HCT116 (cell line): Measurements from ENCODE around the gene TIGIT. TPM values are rescaled to one million over a fixed set of nuclear protein-coding genes. Genes with fewer than 3 reads are reported as not detected.
"Not testable (repeated sequence)": the region's sequence is repeated elsewhere in the genome, so short reads cannot be mapped to it uniquely, and the experiment has no call there.

ENCODE experiments used
- ATAC-seq: fragments of 200-7000 bp; cut with Tn5 transposase; 2 replicates; pipeline ENCODE4 v1.9.1; 2020; ENCODE audit warnings: mild to moderate bottlenecking, moderate library complexity
- BruUV-seq: library from RNA; stranded (reverse); fragments of 400-500 nt; replicated peaks from 2 replicates; lab custom pipeline; 2021; lab: Mats Ljungman, UMichigan
- CTCF ChIA-PET: fragments of 300-600 bp; sonication (Branson Sonifier 250); formaldehyde crosslinking; loops from one replicate; lab custom pipeline; 2021; ENCODE audit warnings: antibody characterized with exemption; lab: Charles Lee
- POLR2A ChIA-PET: fragments of 300-600, 350-600 bp; sonication (Branson Sonifier 250); formaldehyde crosslinking; loops from one replicate; lab custom pipeline; 2021; ENCODE audit warnings: antibody characterized with exemption; lab: Charles Lee
- RAD21 ChIA-PET, 2 experiments: fragments of 300-600 bp; sonication (Branson Sonifier 250); formaldehyde crosslinking; loops; one replicate each; lab custom pipeline; 2023; ENCODE audit warnings: low total read pairs in 2 of 2; ENCODE audit not compliant: uncharacterized antibody in 2 of 2, unreplicated experiment in 2 of 2, low non-redundant PET in 1 of 2; lab: Charles Lee
- DNase-seq: peaks from one replicate; pipeline ENCODE4 v3.0.0-alpha.2; 2010; ENCODE audit warnings: low read depth, low spot score
- H2AFZ ChIP-seq: fragments of 200-600 bp; shearing (Covaris generic), sonication (generic); 2 replicates; pipeline ENCODE4 v1.6.1; 2017; ENCODE audit warnings: low read depth, mixed run types, mixed read lengths, antibody characterized with exemption, low read length; ENCODE audit not compliant: poor library complexity, severe bottlenecking
- H3K27ac ChIP-seq: 2 replicates; pipeline ENCODE4 v1.5.1; 2012; ENCODE audit warnings: low read depth, low read length
- H3K27me3 ChIP-seq: fragments of 200-600 bp; sonication (generic); 2 replicates; pipeline ENCODE4 v1.6.1; 2016; ENCODE audit warnings: mixed run types, low read length, mixed read lengths; ENCODE audit not compliant: insufficient read depth
- H3K36me3 ChIP-seq, 2 experiments: fragments of 200-500 bp in 1 of 2; fragments of 200-600 bp in 1 of 2; sonication (Bioruptor generic) in 1 of 2; sonication (generic) in 1 of 2; 2 replicates each; pipeline versions ENCODE4 v1.5.1 to v1.6.1; 2014 to 2016; ENCODE audit warnings: low read length in 2 of 2, inconsistent platforms in 1 of 2, mixed read lengths in 1 of 2, mixed run types in 1 of 2; ENCODE audit not compliant: insufficient read depth in 2 of 2, control insufficient read depth in 1 of 2
- H3K4me1 ChIP-seq, 2 experiments: fragments of 200-600 bp in 1 of 2; sonication (generic) in 1 of 2; 2 replicates each; pipeline versions ENCODE4 v1.5.1 to v1.6.1; 2012 to 2017; ENCODE audit warnings: low read length in 2 of 2, inconsistent platforms in 1 of 2, mild to moderate bottlenecking in 1 of 2, mixed read lengths in 1 of 2, mixed run types in 1 of 2, moderate library complexity in 1 of 2; ENCODE audit not compliant: insufficient read depth in 2 of 2, control insufficient read depth in 1 of 2
- H3K4me2 ChIP-seq: fragments of 200-600 bp; sonication (generic); 2 replicates; pipeline ENCODE4 v1.6.1; 2017; ENCODE audit warnings: mixed run types, low read length, mixed read lengths
- H3K4me3 ChIP-seq, 2 experiments: fragments of 200-600 bp in 1 of 2; sonication (generic) in 1 of 2; replicated peaks in 1 of 2; 2 replicates each; pipeline ENCODE4 v1.5.1; 2011 to 2016; ENCODE audit warnings: low read length in 2 of 2, control low read depth in 1 of 2, low read depth in 1 of 2, mild to moderate bottlenecking in 1 of 2, mixed read lengths in 1 of 2, mixed run types in 1 of 2
- H3K79me2 ChIP-seq: fragments of 200-600 bp; sonication (generic); 2 replicates; pipeline ENCODE4 v1.6.1; 2017; ENCODE audit warnings: mild to moderate bottlenecking, mixed run types, low read length, moderate library complexity, mixed read lengths; ENCODE audit not compliant: insufficient read depth
- H3K9ac ChIP-seq: fragments of 200-600 bp; sonication (generic); 2 replicates; pipeline ENCODE4 v1.6.1; 2016; ENCODE audit warnings: low read length, mixed read lengths
- H3K9me2 ChIP-seq: fragments of 200-600 bp; sonication (generic), shearing (Covaris generic); 2 replicates; pipeline ENCODE4 v1.6.1; 2017; ENCODE audit warnings: mixed run types, mild to moderate bottlenecking, moderate library complexity; ENCODE audit not compliant: insufficient read depth
- H3K9me3 ChIP-seq, 2 experiments: fragments of 200-500 bp in 1 of 2; fragments of 200-600 bp in 1 of 2; sonication (Bioruptor generic) in 1 of 2; sonication (generic) in 1 of 2; 2 replicates each; pipeline ENCODE4 v1.6.1; 2014 to 2017; ENCODE audit warnings: low read length in 2 of 2, mixed read lengths in 2 of 2, inconsistent platforms in 1 of 2, low read depth in 1 of 2, mild to moderate bottlenecking in 1 of 2, mixed run types in 1 of 2, moderate library complexity in 1 of 2; ENCODE audit not compliant: control insufficient read depth in 1 of 2, insufficient read depth in 1 of 2
- H4K20me1 ChIP-seq: fragments of 200-600 bp; sonication (generic), shearing (Covaris generic); 2 replicates; pipeline ENCODE4 v1.6.1; 2017; ENCODE audit warnings: mixed run types, mild to moderate bottlenecking, moderate library complexity; ENCODE audit not compliant: insufficient read depth
- ELF1 ChIP-seq: IDR thresholded peaks from 2 replicates; pipeline ENCODE4 v1.6.1; 2012; ENCODE audit warnings: low read depth, borderline replicate concordance
- RAD21 ChIP-seq: IDR thresholded peaks from 2 replicates; pipeline ENCODE4 v1.6.1; 2012; ENCODE audit warnings: low read depth, mild to moderate bottlenecking
- SIN3A ChIP-seq: IDR thresholded peaks from 2 replicates; pipeline ENCODE4 v1.6.1; 2012; ENCODE audit warnings: low read depth
- ZFX ChIP-seq: fragments of 450-650 bp; IDR thresholded peaks from 2 replicates; pipeline ENCODE4 v1.6.1; 2017
- ZNF274 ChIP-seq: fragments of 200-500 bp; sonication (Bioruptor generic); IDR thresholded peaks from 2 replicates; pipeline ENCODE4 v1.6.1; 2014; ENCODE audit warnings: mild to moderate bottlenecking, low read depth, low read length, inconsistent platforms
- intact Hi-C: fragments of 100-400 bp; cut with micrococcal nuclease; formaldehyde crosslinking; loops from 2 replicates; pipeline ENCODE4 v1.10.0; 2022
- total RNA-seq: library from RNA; stranded (reverse); gene quantifications from one replicate; pipeline ENCODE4 v1.2.1, GENCODE V29; 2021; ENCODE audit not compliant: unreplicated experiment
- TF ChIP-seq, protein P1 (sequence below): IDR thresholded peaks from 2 replicates; pipeline ENCODE4 v1.6.1; 2012; ENCODE audit warnings: low read depth

The TIGIT gene
- total RNA-seq, 1 experiment from 2014 or later = 0.07 TPM

DNA sequence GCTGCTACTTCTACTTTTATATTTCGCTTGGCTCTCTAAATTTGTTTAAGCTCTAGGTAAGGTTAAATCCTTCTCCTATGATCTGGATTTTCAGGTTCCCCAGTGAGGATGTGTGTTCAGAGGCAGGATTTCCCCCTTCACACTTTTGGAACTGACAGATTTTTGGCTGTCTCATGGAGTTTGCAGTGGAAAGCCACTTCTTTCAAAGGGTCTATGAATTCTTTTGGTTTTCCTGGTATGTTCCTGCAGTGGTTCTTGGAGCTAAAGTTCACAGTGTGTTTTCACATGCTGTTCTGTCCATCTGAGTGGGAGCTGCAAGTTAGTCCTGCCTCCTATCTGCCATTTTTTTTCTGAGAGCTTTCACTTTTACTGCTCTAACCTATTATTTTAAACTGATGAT lies 21.6 kb upstream of the TIGIT start:
- Histone ChIP-seq H3K4me2 (no peak overlapping the region), H4K20me1 (no peaks in the 10 kb centered on the region), H3K4me1 (peaks cover 0 to 6% of the 10 kb centered on the region in 2 experiments; a peak in 1 of 4 replicates), H3K27me3 (no peaks in the 10 kb centered on the region), H3K9me2 (no peaks in the 10 kb centered on the region), H2AFZ (no peak overlapping the region), H3K4me3 (no peak overlapping the region), H3K36me3 (no peaks in the 10 kb centered on the region), H3K27ac (no peak overlapping the region), H3K79me2 (no peaks in the 10 kb centered on the region), H3K9me3 (no peaks in the 10 kb centered on the region), H3K9ac (no peak overlapping the region)
- ATAC-seq (no peak), DNase-seq (no peak)
- intact Hi-C loops = no loop called here
- no peak for TF ChIP-seq RAD21
- no peak for TF ChIP-seq ELF1
- no peak for TF ChIP-seq ZFX
- TF ChIP-seq, protein P1, sequence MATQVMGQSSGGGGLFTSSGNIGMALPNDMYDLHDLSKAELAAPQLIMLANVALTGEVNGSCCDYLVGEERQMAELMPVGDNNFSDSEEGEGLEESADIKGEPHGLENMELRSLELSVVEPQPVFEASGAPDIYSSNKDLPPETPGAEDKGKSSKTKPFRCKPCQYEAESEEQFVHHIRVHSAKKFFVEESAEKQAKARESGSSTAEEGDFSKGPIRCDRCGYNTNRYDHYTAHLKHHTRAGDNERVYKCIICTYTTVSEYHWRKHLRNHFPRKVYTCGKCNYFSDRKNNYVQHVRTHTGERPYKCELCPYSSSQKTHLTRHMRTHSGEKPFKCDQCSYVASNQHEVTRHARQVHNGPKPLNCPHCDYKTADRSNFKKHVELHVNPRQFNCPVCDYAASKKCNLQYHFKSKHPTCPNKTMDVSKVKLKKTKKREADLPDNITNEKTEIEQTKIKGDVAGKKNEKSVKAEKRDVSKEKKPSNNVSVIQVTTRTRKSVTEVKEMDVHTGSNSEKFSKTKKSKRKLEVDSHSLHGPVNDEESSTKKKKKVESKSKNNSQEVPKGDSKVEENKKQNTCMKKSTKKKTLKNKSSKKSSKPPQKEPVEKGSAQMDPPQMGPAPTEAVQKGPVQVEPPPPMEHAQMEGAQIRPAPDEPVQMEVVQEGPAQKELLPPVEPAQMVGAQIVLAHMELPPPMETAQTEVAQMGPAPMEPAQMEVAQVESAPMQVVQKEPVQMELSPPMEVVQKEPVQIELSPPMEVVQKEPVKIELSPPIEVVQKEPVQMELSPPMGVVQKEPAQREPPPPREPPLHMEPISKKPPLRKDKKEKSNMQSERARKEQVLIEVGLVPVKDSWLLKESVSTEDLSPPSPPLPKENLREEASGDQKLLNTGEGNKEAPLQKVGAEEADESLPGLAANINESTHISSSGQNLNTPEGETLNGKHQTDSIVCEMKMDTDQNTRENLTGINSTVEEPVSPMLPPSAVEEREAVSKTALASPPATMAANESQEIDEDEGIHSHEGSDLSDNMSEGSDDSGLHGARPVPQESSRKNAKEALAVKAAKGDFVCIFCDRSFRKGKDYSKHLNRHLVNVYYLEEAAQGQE = no peak
- POLR2A ChIA-PET = no interaction called here
- RAD21 ChIA-PET = no interaction called here
- no TSS peak for BruUV-seq
- CTCF ChIA-PET = no interaction called here

DNA sequence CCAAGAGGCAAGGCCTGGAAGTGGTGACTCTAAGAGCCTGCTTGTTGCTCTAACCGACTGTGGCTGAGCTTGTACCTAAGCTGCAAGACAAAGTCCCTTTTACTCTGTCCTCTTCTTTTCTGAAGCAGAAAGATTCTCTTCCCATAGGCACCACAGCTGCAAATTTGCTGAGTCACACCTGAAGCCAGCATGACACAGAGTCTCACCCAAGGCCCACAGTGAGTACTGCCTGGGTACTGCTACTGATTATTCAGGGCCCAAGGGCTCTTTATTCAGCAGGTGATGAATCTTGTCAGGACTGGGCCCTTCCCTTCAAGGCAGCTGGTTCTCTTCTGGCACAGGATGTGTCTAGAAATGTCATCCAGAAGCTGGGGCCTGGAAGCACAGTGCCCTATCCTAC lies 18.9 kb upstream of the TIGIT start:
- no peak overlapping the region for H2AFZ ChIP-seq
- no peak for DNase-seq

DNA sequence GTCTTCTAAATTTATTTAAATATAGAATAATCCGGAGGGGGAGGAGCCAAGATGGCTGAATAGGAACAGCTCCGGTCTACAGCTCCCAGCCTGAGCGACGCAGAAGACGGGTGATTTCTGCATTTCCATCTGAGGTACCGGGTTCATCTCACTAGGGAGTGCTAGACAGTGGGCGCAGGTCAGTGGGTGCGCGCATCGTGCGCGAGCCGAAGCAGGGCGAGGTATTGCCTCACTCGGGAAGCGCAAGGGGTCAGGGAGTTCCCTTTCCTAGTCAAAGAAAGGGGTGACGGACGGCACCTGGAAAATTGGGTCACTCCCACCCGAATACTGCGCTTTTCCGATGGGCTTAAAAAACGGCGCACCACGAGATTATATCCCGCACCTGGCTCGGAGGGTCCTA lies 17.0 kb upstream of the TIGIT start:
- H3K79me2 ChIP-seq, ATAC-seq, H3K4me1 ChIP-seq, CTCF ChIA-PET, H2AFZ ChIP-seq, H3K27ac ChIP-seq, intact Hi-C loops, H3K9ac ChIP-seq, H3K36me3 ChIP-seq, H3K9me2 ChIP-seq, POLR2A ChIA-PET, RAD21 ChIA-PET, H4K20me1 ChIP-seq, DNase-seq, H3K4me3 ChIP-seq, H3K27me3 ChIP-seq, H3K4me2 ChIP-seq, H3K9me3 ChIP-seq, BruUV-seq: not testable (repeated sequence)

More for the DNA sequence above, 18.9 kb upstream of the TIGIT start:
- Histone ChIP-seq H3K79me2 (no peaks in the 10 kb centered on the region), H3K9me2 (no peaks in the 10 kb centered on the region), H3K27ac (no peak overlapping the region), H3K4me1 (peaks cover 0 to 6% of the 10 kb centered on the region in 2 experiments; a peak in 1 of 4 replicates), H3K9me3 (no peaks in the 10 kb centered on the region), H3K27me3 (no peaks in the 10 kb centered on the region), H3K9ac (no peak overlapping the region), H4K20me1 (no peaks in the 10 kb centered on the region), H3K4me3 (no peak overlapping the region), H3K4me2 (no peak overlapping the region), H3K36me3 (no peaks in the 10 kb centered on the region)
- ATAC-seq = no peak
- no peak for TF ChIP-seq SIN3A
- TF ChIP-seq RAD21 = no peak
- no peak for TF ChIP-seq ZNF274
- no peak for TF ChIP-seq ELF1
- 0 out of 2 replicates have a peak, but pooled peaks have one; percentile 38 for TF ChIP-seq ZFX
- BruUV-seq = no TSS peak
- CTCF ChIA-PET = no interaction called here
- RAD21 ChIA-PET = no interaction called here
- intact Hi-C loops = no loop called here
- POLR2A ChIA-PET = no interaction called here
